Lower lobe of right lung (tissue), 2 donors: Measurements from ENCODE around the gene OR4X1. TPM values are rescaled to one million over a fixed set of nuclear protein-coding genes. Genes with fewer than 3 reads are reported as not detected.
"Not testable (repeated sequence)": the region's sequence is repeated elsewhere in the genome, so short reads cannot be mapped to it uniquely, and the experiment has no call there.

Experiments used
- ATAC-seq, 2 donors: fragments of 200-7000 bp; cut with Tn5 transposase; one replicate each; pipeline ENCODE4 v1.9.1; 2020 to 2022; ENCODE audit warnings: mild to moderate bottlenecking in 2 of 2, moderate library complexity in 2 of 2
- DNase-seq: peaks from one replicate; pipeline ENCODE4 v3.0.0-alpha.2; 2020
- H3K27ac ChIP-seq: fragments of 200-600 bp; one replicate; pipeline ENCODE4 v1.8.0; 2022
- H3K27me3 ChIP-seq: fragments of 200-600 bp; one replicate; pipeline ENCODE4 v1.8.0; 2022; ENCODE audit warnings: low read depth
- H3K36me3 ChIP-seq: fragments of 200-600 bp; one replicate; pipeline ENCODE4 v1.8.0; 2022; ENCODE audit warnings: mild to moderate bottlenecking
- H3K4me1 ChIP-seq: fragments of 200-600 bp; one replicate; pipeline ENCODE4 v1.8.0; 2022
- H3K4me3 ChIP-seq: fragments of 200-600 bp; one replicate; pipeline ENCODE4 v1.8.0; 2022; ENCODE audit warnings: mild to moderate bottlenecking
- H3K9me3 ChIP-seq: fragments of 200-600 bp; one replicate; pipeline ENCODE4 v1.8.0; 2022
- intact Hi-C: fragments of 100-400 bp; cut with DNase I; formaldehyde crosslinking; loops from one replicate; pipeline ENCODE4 v1.11.0; 2022
- total RNA-seq: library from RNA; stranded (reverse); fragmentation: NEBNext Ultra II Directional; extraction: Animal tissue kit (Norgen Biotek cat#: 25700); gene quantifications from one replicate; pipeline ENCODE4 v1.2.1, GENCODE V29; 2021
- TF ChIP-seq, protein P1 (sequence below): fragments of 200-600 bp; IDR thresholded peaks from one replicate; pipeline ENCODE4 v1.8.0; 2022; ENCODE audit warnings: antibody characterized with exemption, mild to moderate bottlenecking
- donor health status: DM: no; HTN: yes; CAD: no; lungs with severe emphysema.

OR4X1 gene
- total RNA-seq, 1 donor from 2014 or later = not detected

DNA sequence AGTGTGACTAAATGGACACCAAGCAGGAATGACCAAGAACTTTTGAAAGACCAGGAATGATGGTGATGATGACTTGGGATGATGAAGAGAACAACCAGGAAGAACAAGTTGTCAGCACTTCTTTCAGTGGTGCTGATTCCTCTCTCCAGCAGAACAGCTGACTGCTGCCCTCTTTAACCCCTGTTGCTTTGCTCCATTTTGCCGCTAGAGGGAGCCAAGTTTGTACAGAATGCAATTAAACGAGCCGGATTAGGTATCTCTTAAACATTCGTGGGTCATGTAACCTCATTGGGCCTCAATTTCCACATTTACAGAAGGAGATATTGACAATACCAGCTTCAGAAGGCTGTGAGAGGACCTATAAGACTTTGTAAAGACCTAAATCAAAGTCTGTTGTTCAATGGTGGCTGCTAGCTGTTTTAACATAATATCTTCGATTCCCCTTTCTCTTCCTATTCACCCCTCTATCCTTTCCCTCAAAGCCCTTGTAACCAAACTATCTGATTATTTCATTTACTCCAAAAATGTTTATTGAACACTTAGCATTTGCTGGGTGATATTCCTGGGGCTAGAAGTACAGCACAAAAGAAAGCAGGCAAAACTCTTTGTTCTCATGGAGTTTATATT, 44.2 kb downstream of the OR4X1 start:
- H3K4me1 ChIP-seq = no peaks in the 10 kb centered on the region
- H3K27me3 ChIP-seq = no peaks in the 10 kb centered on the region
- ATAC-seq (peak; percentile 61 to 75), DNase-seq (no peak)
- no peak overlapping the region for H3K27ac ChIP-seq
- intact Hi-C loops = no loop called here
- H3K4me3 ChIP-seq = no peak overlapping the region
- no peaks in the 10 kb centered on the region for H3K9me3 ChIP-seq
- TF ChIP-seq, protein P1, sequence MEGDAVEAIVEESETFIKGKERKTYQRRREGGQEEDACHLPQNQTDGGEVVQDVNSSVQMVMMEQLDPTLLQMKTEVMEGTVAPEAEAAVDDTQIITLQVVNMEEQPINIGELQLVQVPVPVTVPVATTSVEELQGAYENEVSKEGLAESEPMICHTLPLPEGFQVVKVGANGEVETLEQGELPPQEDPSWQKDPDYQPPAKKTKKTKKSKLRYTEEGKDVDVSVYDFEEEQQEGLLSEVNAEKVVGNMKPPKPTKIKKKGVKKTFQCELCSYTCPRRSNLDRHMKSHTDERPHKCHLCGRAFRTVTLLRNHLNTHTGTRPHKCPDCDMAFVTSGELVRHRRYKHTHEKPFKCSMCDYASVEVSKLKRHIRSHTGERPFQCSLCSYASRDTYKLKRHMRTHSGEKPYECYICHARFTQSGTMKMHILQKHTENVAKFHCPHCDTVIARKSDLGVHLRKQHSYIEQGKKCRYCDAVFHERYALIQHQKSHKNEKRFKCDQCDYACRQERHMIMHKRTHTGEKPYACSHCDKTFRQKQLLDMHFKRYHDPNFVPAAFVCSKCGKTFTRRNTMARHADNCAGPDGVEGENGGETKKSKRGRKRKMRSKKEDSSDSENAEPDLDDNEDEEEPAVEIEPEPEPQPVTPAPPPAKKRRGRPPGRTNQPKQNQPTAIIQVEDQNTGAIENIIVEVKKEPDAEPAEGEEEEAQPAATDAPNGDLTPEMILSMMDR = peak; percentile 81
- H3K36me3 ChIP-seq = no peaks in the 10 kb centered on the region

- intact Hi-C loops, H3K27me3 ChIP-seq, H3K36me3 ChIP-seq, H3K9me3 ChIP-seq, H3K27ac ChIP-seq, ATAC-seq, H3K4me3 ChIP-seq, DNase-seq, H3K4me1 ChIP-seq: not testable (repeated sequence)
Observed at GRCh38 chr11:48313590-48313989, 49.9 kb downstream of the OR4X1 start.

Other genes starting within 250 kb of the OR4X1 start
- not detected for gene OR4B1, start 47.1 kb upstream of the OR4X1 start, total RNA-seq
- gene OR4X2, start 18.8 kb upstream of the OR4X1 start, total RNA-seq = not detected
- not detected for gene OR4S1, start 42.4 kb downstream of the OR4X1 start, total RNA-seq
- not detected for gene OR4C3, start 61.1 kb downstream of the OR4X1 start, total RNA-seq
- gene OR4C5, start 102.6 kb downstream of the OR4X1 start, total RNA-seq = not detected
- gene OR4A47, start 224.9 kb downstream of the OR4X1 start, total RNA-seq = not detected